HG03342 (cell line): ENCODE data around the gene PYGB.
"Not testable (repeated sequence)": the region's sequence is repeated elsewhere in the genome, so short reads cannot be mapped to it uniquely, and the experiment has no call there.

ENCODE experiments used
- ATAC-seq: cut with Tn5 transposase; IDR thresholded peaks from one replicate; pipeline ENCODE4 v1.9.1; 2021; ENCODE audit warnings: mild to moderate bottlenecking, moderate library complexity; ENCODE audit not compliant: unreplicated experiment

The PYGB gene

GRCh38 chr20:25324412-25324811 is 76.5 kb downstream of the PYGB start:
- no peak for ATAC-seq

GRCh38 chr20:25325073-25325472 is 77.2 kb downstream of the PYGB start:
- no peak for ATAC-seq

- ATAC-seq = no peak
Observed at GRCh38 chr20:25325997-25326396, 78.1 kb downstream of the PYGB start.

- no peak for ATAC-seq
Observed at GRCh38 chr20:25327521-25328235, 79.8 kb downstream of the PYGB start.

GRCh38 chr20:25328954-25329498 is 81.1 kb downstream of the PYGB start:
- no peak for ATAC-seq

- not testable (repeated sequence) for ATAC-seq
Observed at GRCh38 chr20:25334972-25335371, 87.1 kb downstream of the PYGB start.

GRCh38 chr20:25336561-25337422 is 88.9 kb downstream of the PYGB start:
- no peak for ATAC-seq

- ATAC-seq = no peak
Observed at GRCh38 chr20:25338112-25339023, 90.5 kb downstream of the PYGB start.

GRCh38 chr20:25339608-25340007 is 91.7 kb downstream of the PYGB start:
- ATAC-seq = no peak

GRCh38 chr20:25340380-25340779 is 92.5 kb downstream of the PYGB start:
- ATAC-seq = no peak

- no peak for ATAC-seq
Observed at GRCh38 chr20:25341716-25342680, 94.1 kb downstream of the PYGB start.

- no peak for ATAC-seq
Observed at GRCh38 chr20:25344634-25345033, 96.7 kb downstream of the PYGB start.

GRCh38 chr20:25345721-25346120 is 97.8 kb downstream of the PYGB start:
- ATAC-seq = no peak

GRCh38 chr20:25346349-25346748 is 98.5 kb downstream of the PYGB start:
- ATAC-seq = no peak
